ENCODE results near the gene OTULINL.

DNA sequence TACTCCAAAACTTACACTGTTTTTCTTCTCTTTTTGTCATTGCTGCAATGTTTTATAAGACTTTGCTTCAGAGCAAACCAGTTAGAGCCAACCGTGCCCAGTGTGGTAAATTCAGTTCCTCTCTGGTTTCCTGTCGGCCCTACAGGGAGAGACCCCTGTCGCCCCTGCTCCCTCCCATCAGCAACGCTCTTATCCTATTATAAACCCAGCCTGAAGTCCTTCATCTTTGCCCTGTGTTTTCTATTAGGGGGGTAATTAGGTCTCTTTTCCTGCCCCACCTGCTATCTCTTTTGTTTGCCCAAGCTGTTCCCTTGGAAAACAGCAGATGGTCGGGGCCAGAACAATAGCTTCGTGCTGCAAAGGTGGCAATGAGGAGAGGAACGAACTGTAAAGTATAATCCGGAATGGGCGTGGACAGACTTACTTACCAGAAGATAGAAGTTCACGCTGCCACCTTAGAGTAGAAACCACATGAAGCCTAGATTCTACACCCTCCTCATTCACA lies 21.4 kb upstream of the OTULINL start:
- no peak for TF ChIP-seq POLR2A (IDR thresholded peaks at IDR 0.05; ENCODE audit: low read depth, low read length)
- no peak for TF ChIP-seq POLR2AphosphoS5 (IDR thresholded peaks at IDR 0.05; ENCODE audit: low read depth, low read length)
- TF ChIP-seq TAF1 (IDR thresholded peaks at IDR 0.05; ENCODE audit: borderline replicate concordance, low read depth, low read length) = no peak

Data from GM12892 (cell line).